HepG2 (cell line): Measurements from ENCODE around the gene TLE2. TPM values are rescaled to one million over a fixed set of nuclear protein-coding genes. Genes with fewer than 3 reads are reported as not detected.

Experiments
- ATAC-seq: fragments of 200-7000 bp; cut with Tn5 transposase; 3 replicates; pipeline ENCODE4 v1.9.1; 2020; ENCODE audit warnings: mild to moderate bottlenecking, moderate library complexity
- BruUV-seq: library from RNA; stranded (reverse); fragments of 400-500 nt; replicated peaks from 2 replicates; lab custom pipeline; 2021; lab: Mats Ljungman, UMichigan
- CTCF ChIA-PET: fragments of 300-600 bp; formaldehyde crosslinking; extraction: SDS; loops from one replicate; lab custom pipeline; 2021; ENCODE audit warnings: low total read pairs, inconsistent platforms, low intra/inter-chr PET ratio; lab: Yijun Ruan, JAX
- POLR2A ChIA-PET: fragments of 350-600 bp; sonication (Branson Sonifier 250); formaldehyde crosslinking; loops from one replicate; lab custom pipeline; 2020; ENCODE audit warnings: antibody characterized with exemption, inconsistent platforms; lab: Yijun Ruan, JAX
- DNase-seq: peaks from one replicate; pipeline ENCODE4 v3.0.0-alpha.2; 2015; ENCODE audit warnings: low spot score
- FAIRE-seq: peaks from 3 replicates; lab custom pipeline; 2011; peaks lifted over from hg19 to GRCh38; lab: Jason Lieb, UNC
- H2AFZ ChIP-seq: one replicate; pipeline ENCODE4 v1.6.1; 2011; ENCODE audit warnings: low read length, inconsistent platforms
- H3K27ac ChIP-seq: fragments of 300-600 bp; 3 replicates; pipeline ENCODE4 v1.8.0; 2011; ENCODE audit warnings: mixed run types, mild to moderate bottlenecking, mixed read lengths, low read length, inconsistent platforms; ENCODE audit not compliant: insufficient read depth; ENCODE audit errors: extremely low read length
- H3K27me3 ChIP-seq, 2 experiments: fragments of 200-600 bp in 1 of 2; 2 replicates in 1 of 2; 3 replicates in 1 of 2; pipeline versions ENCODE4 v1.6.0 to v1.8.0; 2011; ENCODE audit warnings: low read length in 2 of 2, mild to moderate bottlenecking in 2 of 2, moderate library complexity in 2 of 2, inconsistent platforms in 1 of 2; ENCODE audit not compliant: insufficient read depth in 2 of 2, control insufficient read depth in 1 of 2
- H3K36me3 ChIP-seq, 2 experiments: fragments of 200-600 bp in 1 of 2; replicated peaks in 1 of 2; 2 replicates in 1 of 2; 3 replicates in 1 of 2; pipeline versions ENCODE4 v1.5.1 to v1.8.0; 2011; ENCODE audit warnings: low read length in 2 of 2, inconsistent platforms in 1 of 2; ENCODE audit not compliant: insufficient read depth in 2 of 2, control insufficient read depth in 1 of 2
- H3K4me1 ChIP-seq: 2 replicates; pipeline ENCODE4 v1.5.1; 2012; ENCODE audit warnings: low read length, inconsistent platforms; ENCODE audit not compliant: insufficient read depth
- H3K4me2 ChIP-seq: 2 replicates; pipeline ENCODE4 v1.6.0; 2011; ENCODE audit warnings: low read depth, low read length, inconsistent platforms
- H3K4me3 ChIP-seq, 3 experiments: fragments of 200-600 bp in 1 of 3; sonication (generic), shearing (Covaris generic) in 1 of 3; replicated peaks in 1 of 3; 2 replicates each; pipeline ENCODE4 v1.5.1; 2011 to 2016; ENCODE audit warnings: low read length in 3 of 3, inconsistent platforms in 2 of 3, low read depth in 2 of 3, mild to moderate bottlenecking in 2 of 3, control low read depth in 1 of 3, mixed read lengths in 1 of 3; ENCODE audit not compliant: insufficient read depth in 1 of 3
- H3K79me2 ChIP-seq: one replicate; pipeline ENCODE4 v1.6.1; 2011; ENCODE audit warnings: low read length, inconsistent platforms; ENCODE audit not compliant: insufficient read depth
- H3K9ac ChIP-seq: 2 replicates; pipeline ENCODE4 v1.6.0; 2011; ENCODE audit warnings: mild to moderate bottlenecking, low read depth, low read length, inconsistent platforms; ENCODE audit not compliant: insufficient read depth
- H3K9me3 ChIP-seq: 2 replicates; pipeline ENCODE4 v1.5.1; 2012; ENCODE audit warnings: mild to moderate bottlenecking, low read length
- H4K20me1 ChIP-seq: 2 replicates; pipeline ENCODE4 v1.6.0; 2011; ENCODE audit warnings: inconsistent platforms, mild to moderate bottlenecking, low read length, moderate library complexity; ENCODE audit not compliant: insufficient read depth
- MXD4 ChIP-seq: IDR thresholded peaks from 2 replicates; pipeline ENCODE4 v1.6.1; 2016; ENCODE audit warnings: mild to moderate bottlenecking, missing biosample characterization, missing genetic modification reagents
- PHF5A ChIP-seq: IDR thresholded peaks from one replicate; pipeline ENCODE4 v1.6.1; 2018; ENCODE audit warnings: low read depth, missing genetic modification reagents; ENCODE audit not compliant: unreplicated experiment
- RAD21 ChIP-seq: fragments of 450-650 bp; formaldehyde crosslinking; IDR thresholded peaks from 2 replicates; pipeline ENCODE4 v1.5.0; 2020; ENCODE audit warnings: mild to moderate bottlenecking
- SMC3 ChIP-seq: IDR thresholded peaks from 2 replicates; pipeline ENCODE4 v1.6.1; 2011; ENCODE audit warnings: low read length, improper control_type of control experiment
- STAG1 ChIP-seq: sonication (generic); formaldehyde crosslinking; IDR thresholded peaks from 2 replicates; pipeline ENCODE4 v1.4.0; 2020; ENCODE audit warnings: missing genetic modification reagents
- ZNF766 ChIP-seq: sonication (generic); formaldehyde crosslinking; IDR thresholded peaks from 2 replicates; pipeline ENCODE4 v1.5.0; 2020; ENCODE audit warnings: missing genetic modification reagents, borderline replicate concordance
- ZNF768 ChIP-seq: sonication (generic); formaldehyde crosslinking; IDR thresholded peaks from 2 replicates; pipeline ENCODE4 v1.4.0; 2020; ENCODE audit warnings: missing genetic modification reagents
- WGBS: methylation state at CpG from one replicate; pipeline ENCODE4 v1.1.6; 2017; ENCODE audit warnings: low lambda C conversion rate; 5-methylcytosine and 5-hydroxymethylcytosine counted together
- in situ Hi-C: cut with HindIII; loops from 2 replicates; pipeline ENCODE4 v1.10.0; 2017; ENCODE audit warnings: low pct_unique_long_range_greater_than_20kb; ENCODE audit not compliant: extremely low pct_ligation_motif_present
- intact Hi-C: fragments of 100-400 bp; cut with micrococcal nuclease; formaldehyde crosslinking; loops from one replicate; pipeline ENCODE4 v1.10.0; 2022; ENCODE audit not compliant: unreplicated experiment
- polyA plus RNA-seq, 8 experiments: library from polyadenylated mRNA; depleted of rRNA in 3 of 8; stranded (reverse) in 7 of 8; unstranded in 1 of 8; fragments of >200 nt; fragmentation: Illumina TruSeq in 4 of 8; extraction: Trizol in 4 of 8; gene quantifications; 2 replicates each; pipeline versions ENCODE4 v1.2.1 to v1.2.3, GENCODE V29; 2011 to 2016; ENCODE audit warnings: low read depth in 4 of 8, missing spikeins in 1 of 8, mixed read lengths in 1 of 8; ENCODE audit not compliant: insufficient read depth in 1 of 8
- total RNA-seq, 5 experiments: library from RNA; depleted of rRNA; stranded (reverse); fragments of >200 nt; fragmentation: Illumina TruSeq; extraction: Trizol; gene quantifications; 2 replicates each; pipeline ENCODE4 v1.2.3, GENCODE V29; 2016; ENCODE audit warnings: low read depth in 1 of 5
- TF ChIP-seq, protein P1 (sequence below): sonication (generic); formaldehyde crosslinking; IDR thresholded peaks from 2 replicates; pipeline ENCODE4 v1.5.1; 2020; ENCODE audit warnings: mild to moderate bottlenecking, moderate library complexity, missing genetic modification reagents
- TF ChIP-seq, protein P2 (sequence below): sonication (generic); formaldehyde crosslinking; IDR thresholded peaks from 2 replicates; pipeline ENCODE4 v1.5.0; 2020; ENCODE audit warnings: mild to moderate bottlenecking, missing genetic modification reagents, moderate library complexity

Gene TLE2
- total and polyA plus RNA-seq, 2 of the 13 experiments (the other 11 are each of a cell fraction or from before 2014, with no cell fraction given): 0.07 to 0.81 TPM

DNA sequence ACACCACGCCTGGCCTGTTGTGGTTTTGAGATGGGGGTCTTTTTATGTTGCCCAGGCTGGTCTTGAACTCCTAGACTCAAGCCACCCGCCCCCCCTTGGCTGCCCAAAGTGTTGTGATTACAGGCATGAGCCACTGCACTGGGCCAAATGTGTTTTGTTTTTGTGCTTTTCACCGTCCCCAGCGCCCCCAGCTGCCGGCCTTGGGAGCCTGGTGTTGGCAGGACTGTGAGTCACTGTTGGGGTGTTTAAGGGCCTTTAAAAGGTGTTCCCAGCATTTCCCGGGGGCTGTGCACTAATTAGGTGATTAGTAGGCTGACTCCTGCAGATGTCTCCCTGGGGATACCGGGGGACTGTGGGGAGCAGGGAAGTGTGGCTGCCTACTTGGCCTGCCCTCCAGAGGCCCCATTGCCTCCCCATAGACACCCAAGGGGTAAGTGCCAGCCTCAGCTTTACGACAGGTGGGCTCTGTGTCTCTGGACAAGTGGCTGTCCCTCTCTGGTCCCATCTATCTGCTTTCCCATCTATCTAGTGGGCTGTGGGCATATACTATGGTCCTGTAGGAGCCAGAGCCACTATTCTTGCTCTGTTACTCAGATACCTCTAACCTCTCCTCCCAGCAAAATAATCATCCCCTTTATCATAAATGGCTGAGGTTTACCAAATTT is 45.0 kb upstream of the TLE2 start:
- Histone ChIP-seq H3K4me2 (no peak overlapping the region), H3K4me1 (peaks cover 26% of the 10 kb centered on the region), H3K27me3 (no peaks in the 10 kb centered on the region), H4K20me1 (no peaks in the 10 kb centered on the region), H3K9me3 (no peaks in the 10 kb centered on the region), H3K9ac (no peak overlapping the region), H2AFZ (no peak overlapping the region), H3K4me3 (no peak overlapping the region)
- no TSS peak for BruUV-seq
- 15% methylated on average over 3 of the region's 8 CpGs for WGBS
- no peak for DNase-seq
- intact Hi-C loops: no loop called here
- in situ Hi-C loops: loop anchor here (10.0 kb wide), 1 partner anchor 51 kb away; no protein-coding TSS in a partner anchor
- POLR2A ChIA-PET: interaction anchor here (0.7 kb wide), 1 partner anchor 97 kb away, joined by 3 read pairs; the partner anchor contains the start of gene TLE6
- peak; percentile 27; the same call in 1 of the 3 replicates for ATAC-seq
- no peak for FAIRE-seq
- CTCF ChIA-PET: no interaction called here
- TF ChIP-seq SMC3: peak; percentile 19; the same call in 1 of the 2 replicates
- TF ChIP-seq PHF5A (CRISPR knock-in tag): no peak
- no peak for TF ChIP-seq MXD4 (CRISPR knock-in tag)
- 0 out of 2 replicates have a peak, but pooled peaks have one; percentile 23 for TF ChIP-seq RAD21 (CRISPR knock-in tag)
- peak; percentile 74 for TF ChIP-seq STAG1 (CRISPR knock-in tag)
- TF ChIP-seq, protein P1, sequence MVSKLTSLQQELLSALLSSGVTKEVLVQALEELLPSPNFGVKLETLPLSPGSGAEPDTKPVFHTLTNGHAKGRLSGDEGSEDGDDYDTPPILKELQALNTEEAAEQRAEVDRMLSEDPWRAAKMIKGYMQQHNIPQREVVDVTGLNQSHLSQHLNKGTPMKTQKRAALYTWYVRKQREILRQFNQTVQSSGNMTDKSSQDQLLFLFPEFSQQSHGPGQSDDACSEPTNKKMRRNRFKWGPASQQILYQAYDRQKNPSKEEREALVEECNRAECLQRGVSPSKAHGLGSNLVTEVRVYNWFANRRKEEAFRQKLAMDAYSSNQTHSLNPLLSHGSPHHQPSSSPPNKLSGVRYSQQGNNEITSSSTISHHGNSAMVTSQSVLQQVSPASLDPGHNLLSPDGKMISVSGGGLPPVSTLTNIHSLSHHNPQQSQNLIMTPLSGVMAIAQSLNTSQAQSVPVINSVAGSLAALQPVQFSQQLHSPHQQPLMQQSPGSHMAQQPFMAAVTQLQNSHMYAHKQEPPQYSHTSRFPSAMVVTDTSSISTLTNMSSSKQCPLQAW (CRISPR knock-in tag): 0 out of 2 replicates have a peak, but pooled peaks have one; percentile 14
- TF ChIP-seq ZNF768 (CRISPR knock-in tag): peak; percentile 93
- TF ChIP-seq, protein P2, sequence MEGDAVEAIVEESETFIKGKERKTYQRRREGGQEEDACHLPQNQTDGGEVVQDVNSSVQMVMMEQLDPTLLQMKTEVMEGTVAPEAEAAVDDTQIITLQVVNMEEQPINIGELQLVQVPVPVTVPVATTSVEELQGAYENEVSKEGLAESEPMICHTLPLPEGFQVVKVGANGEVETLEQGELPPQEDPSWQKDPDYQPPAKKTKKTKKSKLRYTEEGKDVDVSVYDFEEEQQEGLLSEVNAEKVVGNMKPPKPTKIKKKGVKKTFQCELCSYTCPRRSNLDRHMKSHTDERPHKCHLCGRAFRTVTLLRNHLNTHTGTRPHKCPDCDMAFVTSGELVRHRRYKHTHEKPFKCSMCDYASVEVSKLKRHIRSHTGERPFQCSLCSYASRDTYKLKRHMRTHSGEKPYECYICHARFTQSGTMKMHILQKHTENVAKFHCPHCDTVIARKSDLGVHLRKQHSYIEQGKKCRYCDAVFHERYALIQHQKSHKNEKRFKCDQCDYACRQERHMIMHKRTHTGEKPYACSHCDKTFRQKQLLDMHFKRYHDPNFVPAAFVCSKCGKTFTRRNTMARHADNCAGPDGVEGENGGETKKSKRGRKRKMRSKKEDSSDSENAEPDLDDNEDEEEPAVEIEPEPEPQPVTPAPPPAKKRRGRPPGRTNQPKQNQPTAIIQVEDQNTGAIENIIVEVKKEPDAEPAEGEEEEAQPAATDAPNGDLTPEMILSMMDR (CRISPR knock-in tag): peak; percentile 64
- no peak for TF ChIP-seq ZNF766 (CRISPR knock-in tag)
- TF ChIP-seq, all 625 proteins: peak for 6
- Histone ChIP-seq H3K79me2 (no peaks in the 10 kb centered on the region), H3K36me3 (no peaks in the 10 kb centered on the region), H3K27ac (no peak overlapping the region)
